Activated naive CD8-positive, alpha-beta T cell treated with anti-CD3 and anti-CD28 coated beads for 36 hours (primary cell): ENCODE results near the gene ADAM10. TPM values are rescaled to one million over a fixed set of nuclear protein-coding genes. Genes with fewer than 3 reads are reported as not detected.

Source experiments
- DNase-seq: peaks from one replicate; pipeline ENCODE4 v3.0.0; 2021
- H3K27ac Mint-ChIP-seq: one replicate; pipeline ENCODE4 v1.8.0; 2022; ENCODE audit warnings: mild to moderate bottlenecking, moderate library complexity, mixed read lengths
- H3K27me3 Mint-ChIP-seq: one replicate; pipeline ENCODE4 v1.8.0; 2022; ENCODE audit warnings: mild to moderate bottlenecking, mixed read lengths
- H3K36me3 Mint-ChIP-seq: one replicate; pipeline ENCODE4 v1.8.0; 2021; ENCODE audit warnings: mild to moderate bottlenecking, mixed read lengths
- H3K4me1 Mint-ChIP-seq: one replicate; pipeline ENCODE4 v1.8.0; 2021; ENCODE audit warnings: mixed read lengths
- H3K4me3 Mint-ChIP-seq: one replicate; pipeline ENCODE4 v1.8.0; 2022; ENCODE audit warnings: mild to moderate bottlenecking, moderate library complexity, mixed read lengths
- H3K9me3 Mint-ChIP-seq: one replicate; pipeline ENCODE4 v1.8.0; 2022; ENCODE audit warnings: mixed read lengths
- total RNA-seq, 2 experiments: library from RNA; stranded (reverse); gene quantifications; one replicate each; pipeline ENCODE4 v1.2.3, GENCODE V29; 2021

ADAM10 gene
- total RNA-seq, 2 experiments from 2014 or later = 89.3 to 91.8 TPM

GRCh38 chr15:58764468-58764867 is 15.0 kb upstream of the ADAM10 start:
- Mint-ChIP-seq H3K9me3 (no peaks in the 10 kb centered on the region), H3K36me3 (no peaks in the 10 kb centered on the region), H3K27ac (no peak overlapping the region), H3K4me1 (peaks cover 9% of the 10 kb centered on the region), H3K4me3 (no peak overlapping the region), H3K27me3 (no peaks in the 10 kb centered on the region)
- no peak for DNase-seq

GRCh38 chr15:58762731-58763130 is 13.2 kb upstream of the ADAM10 start:
- Mint-ChIP-seq H3K4me3 (no peak overlapping the region), H3K9me3 (no peaks in the 10 kb centered on the region), H3K4me1 (peaks cover 7% of the 10 kb centered on the region), H3K27ac (no peak overlapping the region), H3K27me3 (no peaks in the 10 kb centered on the region), H3K36me3 (no peaks in the 10 kb centered on the region)
- no peak for DNase-seq

GRCh38 chr15:58762285-58762684 is 12.8 kb upstream of the ADAM10 start:
- Mint-ChIP-seq H3K4me1 (peaks cover 7% of the 10 kb centered on the region), H3K4me3 (no peak overlapping the region), H3K9me3 (no peaks in the 10 kb centered on the region), H3K36me3 (no peaks in the 10 kb centered on the region), H3K27ac (no peak overlapping the region), H3K27me3 (no peaks in the 10 kb centered on the region)
- no peak for DNase-seq

- no peaks in the 10 kb centered on the region for H3K36me3 Mint-ChIP-seq
- DNase-seq = no peak
- H3K27ac Mint-ChIP-seq = no peak overlapping the region
- H3K27me3 Mint-ChIP-seq = no peaks in the 10 kb centered on the region
- no peaks in the 10 kb centered on the region for H3K9me3 Mint-ChIP-seq
- peaks cover 7% of the 10 kb centered on the region for H3K4me1 Mint-ChIP-seq
- no peak overlapping the region for H3K4me3 Mint-ChIP-seq
Measured at GRCh38 chr15:58761010-58761388, 11.5 kb upstream of the ADAM10 start.

- no peak overlapping the region for H3K27ac Mint-ChIP-seq
- H3K4me1 Mint-ChIP-seq = peaks cover 7% of the 10 kb centered on the region
- no peak overlapping the region for H3K4me3 Mint-ChIP-seq
- no peaks in the 10 kb centered on the region for H3K27me3 Mint-ChIP-seq
- no peaks in the 10 kb centered on the region for H3K36me3 Mint-ChIP-seq
- no peak for DNase-seq
- no peaks in the 10 kb centered on the region for H3K9me3 Mint-ChIP-seq
Measured at GRCh38 chr15:58760385-58761009, 11.0 kb upstream of the ADAM10 start.

- no peak overlapping the region for H3K4me3 Mint-ChIP-seq
- DNase-seq = no peak
- H3K4me1 Mint-ChIP-seq = peaks cover 7% of the 10 kb centered on the region
Measured at GRCh38 chr15:58758141-58758540, 8.6 kb upstream of the ADAM10 start.

GRCh38 chr15:58755956-58756355 is 6.4 kb upstream of the ADAM10 start:
- Mint-ChIP-seq H3K36me3 (no peaks in the 10 kb centered on the region), H3K27ac (no peak overlapping the region), H3K4me1 (peaks cover 1% of the 10 kb centered on the region), H3K4me3 (no peak overlapping the region), H3K27me3 (no peaks in the 10 kb centered on the region), H3K9me3 (no peaks in the 10 kb centered on the region)
- DNase-seq = no peak

More at GRCh38 chr15:58758141-58758540, 8.6 kb upstream of the ADAM10 start:
- no peaks in the 10 kb centered on the region for H3K36me3 Mint-ChIP-seq
- no peak overlapping the region for H3K27ac Mint-ChIP-seq
- no peaks in the 10 kb centered on the region for H3K9me3 Mint-ChIP-seq
- H3K27me3 Mint-ChIP-seq = no peaks in the 10 kb centered on the region

- DNase-seq = no peak
- Mint-ChIP-seq H3K27ac (no peak overlapping the region), H3K9me3 (no peaks in the 10 kb centered on the region), H3K27me3 (no peaks in the 10 kb centered on the region), H3K36me3 (no peaks in the 10 kb centered on the region), H3K4me3 (no peak overlapping the region), H3K4me1 (peaks cover 6% of the 10 kb centered on the region)
Measured at GRCh38 chr15:58755350-58755749, 5.8 kb upstream of the ADAM10 start.

- Mint-ChIP-seq H3K36me3 (peaks cover 5% of the 10 kb centered on the region), H3K27me3 (no peaks in the 10 kb centered on the region), H3K9me3 (no peaks in the 10 kb centered on the region), H3K27ac (no peak overlapping the region), H3K4me3 (no peak overlapping the region), H3K4me1 (peaks cover 9% of the 10 kb centered on the region)
- no peak for DNase-seq
Measured at GRCh38 chr15:58752716-58753115, 3.2 kb upstream of the ADAM10 start.

- H3K27me3 Mint-ChIP-seq = no peaks in the 10 kb centered on the region
- peaks cover 28% of the 10 kb centered on the region for H3K4me1 Mint-ChIP-seq
- peaks cover 16% of the 10 kb centered on the region for H3K36me3 Mint-ChIP-seq
- peak overlapping the region; percentile 94 for H3K27ac Mint-ChIP-seq
- peak overlapping the region; percentile 94 for H3K4me3 Mint-ChIP-seq
- DNase-seq = peak; percentile 57
- H3K9me3 Mint-ChIP-seq = no peaks in the 10 kb centered on the region
Measured at GRCh38 chr15:58748852-58749531, 515 bp downstream of the ADAM10 start.

GRCh38 chr15:58748040-58748851 is 1.3 kb downstream of the ADAM10 start:
- peaks cover 34% of the 10 kb centered on the region for H3K4me1 Mint-ChIP-seq
- peaks cover 18% of the 10 kb centered on the region for H3K36me3 Mint-ChIP-seq
- H3K4me3 Mint-ChIP-seq = peak overlapping the region; percentile 94
- peak; percentile 20 for DNase-seq
- H3K27me3 Mint-ChIP-seq = no peaks in the 10 kb centered on the region
- H3K9me3 Mint-ChIP-seq = no peaks in the 10 kb centered on the region
- H3K27ac Mint-ChIP-seq = peak overlapping the region; percentile 88

GRCh38 chr15:58746174-58746573 is 3.3 kb downstream of the ADAM10 start:
- Mint-ChIP-seq H3K4me3 (peak overlapping the region; percentile 46), H3K4me1 (peaks cover 55% of the 10 kb centered on the region), H3K9me3 (no peaks in the 10 kb centered on the region), H3K27me3 (no peaks in the 10 kb centered on the region), H3K36me3 (peaks cover 24% of the 10 kb centered on the region), H3K27ac (peak overlapping the region; percentile 4)
- no peak for DNase-seq

- Mint-ChIP-seq H3K9me3 (no peaks in the 10 kb centered on the region), H3K27ac (peak overlapping the region; percentile 13), H3K4me3 (no peak overlapping the region), H3K4me1 (peaks cover 63% of the 10 kb centered on the region), H3K27me3 (no peaks in the 10 kb centered on the region), H3K36me3 (peaks cover 22% of the 10 kb centered on the region)
- no peak for DNase-seq
Measured at GRCh38 chr15:58742819-58743502, 6.5 kb downstream of the ADAM10 start.

GRCh38 chr15:58742022-58742813 is 7.3 kb downstream of the ADAM10 start:
- Mint-ChIP-seq H3K36me3 (peaks cover 19% of the 10 kb centered on the region), H3K9me3 (no peaks in the 10 kb centered on the region), H3K27ac (no peak overlapping the region), H3K4me3 (no peak overlapping the region), H3K4me1 (peaks cover 66% of the 10 kb centered on the region), H3K27me3 (no peaks in the 10 kb centered on the region)
- DNase-seq = no peak
